IPS-15b (cell line): ENCODE data around the gene VBP1.

Source experiments
- H3K27me3 ChIP-seq: one replicate; pipeline ENCODE4 v1.6.1; 2013; ENCODE audit warnings: low read length; ENCODE audit not compliant: control insufficient read depth, insufficient read depth
- H3K36me3 ChIP-seq: one replicate; pipeline ENCODE4 v1.6.1; 2013; ENCODE audit warnings: low read length; ENCODE audit not compliant: control insufficient read depth, insufficient read depth
- H3K4me1 ChIP-seq: one replicate; pipeline ENCODE4 v1.6.1; 2013; ENCODE audit warnings: mild to moderate bottlenecking, low read length; ENCODE audit not compliant: control insufficient read depth, insufficient read depth
- H3K4me3 ChIP-seq: one replicate; pipeline ENCODE4 v1.5.1; 2013; ENCODE audit warnings: low read depth, low read length
- H3K9ac ChIP-seq: one replicate; pipeline ENCODE4 v1.6.1; 2013; ENCODE audit warnings: low read depth, mild to moderate bottlenecking, low read length
- H3K9me3 ChIP-seq: one replicate; pipeline ENCODE4 v1.6.1; 2013; ENCODE audit warnings: mild to moderate bottlenecking, low read length; ENCODE audit not compliant: control insufficient read depth, insufficient read depth

The VBP1 gene

GRCh38 chrX:155225774-155226173 is 9.5 kb downstream of the VBP1 start:
- Histone ChIP-seq H3K27me3 (no peaks in the 10 kb centered on the region), H3K4me1 (no peaks in the 10 kb centered on the region), H3K9ac (no peak overlapping the region), H3K4me3 (no peak overlapping the region), H3K36me3 (peaks cover 5% of the 10 kb centered on the region), H3K9me3 (no peaks in the 10 kb centered on the region)

- H3K9ac ChIP-seq = no peak overlapping the region
- H3K9me3 ChIP-seq = no peaks in the 10 kb centered on the region
- peaks cover 5% of the 10 kb centered on the region for H3K36me3 ChIP-seq
- no peaks in the 10 kb centered on the region for H3K27me3 ChIP-seq
- no peak overlapping the region for H3K4me3 ChIP-seq
- H3K4me1 ChIP-seq = no peaks in the 10 kb centered on the region
Measured at GRCh38 chrX:155231163-155231562, 14.9 kb downstream of the VBP1 start.

DNA sequence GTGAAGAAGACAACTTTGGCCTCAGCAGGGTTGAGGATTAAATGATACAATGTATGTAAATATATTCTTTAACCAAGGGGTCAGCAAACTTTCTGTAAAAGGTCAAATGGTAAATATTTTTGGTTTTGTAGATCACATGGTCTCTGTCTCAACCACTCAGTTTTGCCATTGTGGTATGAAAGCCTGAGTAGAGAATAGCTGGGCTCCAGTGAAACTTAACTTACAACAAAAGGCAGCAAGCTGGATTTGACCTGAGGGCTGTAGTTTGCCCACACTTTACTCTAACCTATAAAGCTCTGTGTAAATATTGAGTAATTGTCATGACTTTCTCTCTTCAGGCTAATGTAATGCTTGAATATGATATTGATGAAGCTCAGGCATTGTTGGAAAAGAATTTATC is 19.6 kb downstream of the VBP1 start:
- H3K36me3 ChIP-seq = no peaks in the 10 kb centered on the region
- H3K27me3 ChIP-seq = no peaks in the 10 kb centered on the region
- no peak overlapping the region for H3K9ac ChIP-seq
- H3K4me3 ChIP-seq = no peak overlapping the region
- no peaks in the 10 kb centered on the region for H3K9me3 ChIP-seq
- H3K4me1 ChIP-seq = no peaks in the 10 kb centered on the region

DNA sequence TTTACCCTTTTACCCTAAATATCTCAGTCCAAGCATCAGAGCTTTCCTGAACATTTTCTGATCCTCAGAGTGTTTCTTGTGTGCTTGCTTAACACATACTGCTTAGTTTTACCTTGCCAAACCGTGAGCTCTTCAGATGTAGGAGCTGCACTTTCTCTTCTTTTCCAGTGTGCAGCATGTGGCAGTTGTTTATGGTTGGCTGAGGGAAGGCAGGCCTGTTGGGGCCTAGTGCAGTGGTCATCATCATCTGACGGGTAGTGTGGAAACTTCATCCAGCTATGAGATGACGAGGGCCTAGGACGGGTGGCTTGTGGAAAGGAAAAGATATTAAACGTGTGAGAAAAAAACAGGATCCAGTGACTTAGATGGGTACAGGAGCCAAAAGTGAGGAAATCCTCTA is 21.5 kb downstream of the VBP1 start:
- no peaks in the 10 kb centered on the region for H3K4me1 ChIP-seq
- H3K36me3 ChIP-seq = no peaks in the 10 kb centered on the region
- H3K9ac ChIP-seq = no peak overlapping the region
- no peaks in the 10 kb centered on the region for H3K27me3 ChIP-seq
- no peak overlapping the region for H3K4me3 ChIP-seq
- no peaks in the 10 kb centered on the region for H3K9me3 ChIP-seq

DNA sequence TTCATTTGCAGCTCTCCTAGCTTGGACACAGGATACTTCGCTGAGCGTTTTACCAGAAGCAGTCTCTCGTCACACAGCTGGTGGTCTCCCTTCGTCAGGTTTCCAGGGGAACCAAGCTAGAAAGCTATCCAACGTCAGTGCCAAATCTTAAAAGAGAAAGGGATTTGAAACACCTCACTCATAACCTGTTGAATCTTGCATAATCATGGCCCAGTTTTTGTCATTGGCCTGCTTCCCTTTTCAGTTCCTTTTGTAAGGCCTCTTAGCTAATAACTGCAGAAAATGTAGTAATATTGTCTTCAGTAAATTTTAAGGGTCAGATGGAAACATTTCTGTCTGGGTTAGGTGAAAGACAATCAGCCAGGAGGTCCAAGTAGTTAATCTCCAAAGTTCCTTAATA is 26.0 kb downstream of the VBP1 start:
- H3K27me3 ChIP-seq = no peaks in the 10 kb centered on the region
- no peaks in the 10 kb centered on the region for H3K36me3 ChIP-seq
- no peak overlapping the region for H3K4me3 ChIP-seq
- no peaks in the 10 kb centered on the region for H3K4me1 ChIP-seq
- H3K9me3 ChIP-seq = no peaks in the 10 kb centered on the region
- no peak overlapping the region for H3K9ac ChIP-seq

DNA sequence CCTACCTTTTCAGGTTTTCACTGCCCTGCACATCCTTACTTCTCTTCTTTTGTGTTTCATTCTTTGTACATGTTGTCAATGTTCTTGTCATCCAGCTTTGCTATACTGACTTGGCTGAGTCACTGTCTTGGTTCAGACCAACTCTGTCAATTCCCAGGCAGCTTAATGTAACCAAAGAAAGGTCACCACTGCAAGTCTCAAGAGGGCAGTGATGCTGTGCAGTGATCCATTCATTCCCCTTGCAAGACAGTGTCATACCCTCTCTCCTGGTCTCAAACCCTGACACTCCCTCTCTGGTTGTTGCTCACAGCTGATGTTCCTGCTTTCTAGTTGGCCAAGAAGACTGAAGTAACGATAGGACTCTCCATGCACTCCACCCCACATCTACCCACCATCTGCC is 30.5 kb downstream of the VBP1 start:
- Histone ChIP-seq H3K36me3 (no peaks in the 10 kb centered on the region), H3K4me3 (no peak overlapping the region), H3K27me3 (no peaks in the 10 kb centered on the region), H3K9me3 (no peaks in the 10 kb centered on the region), H3K4me1 (no peaks in the 10 kb centered on the region), H3K9ac (no peak overlapping the region)

- no peak overlapping the region for H3K9ac ChIP-seq
- no peak overlapping the region for H3K4me3 ChIP-seq
- no peaks in the 10 kb centered on the region for H3K36me3 ChIP-seq
- H3K4me1 ChIP-seq = no peaks in the 10 kb centered on the region
- no peaks in the 10 kb centered on the region for H3K9me3 ChIP-seq
- H3K27me3 ChIP-seq = no peaks in the 10 kb centered on the region
Measured at GRCh38 chrX:155247497-155247896, 31.2 kb downstream of the VBP1 start.

- no peaks in the 10 kb centered on the region for H3K4me1 ChIP-seq
- H3K9ac ChIP-seq = no peak overlapping the region
- H3K4me3 ChIP-seq = no peak overlapping the region
- H3K27me3 ChIP-seq = no peaks in the 10 kb centered on the region
- no peaks in the 10 kb centered on the region for H3K36me3 ChIP-seq
- H3K9me3 ChIP-seq = no peaks in the 10 kb centered on the region
Measured at GRCh38 chrX:155251391-155251790, 35.1 kb downstream of the VBP1 start.

DNA sequence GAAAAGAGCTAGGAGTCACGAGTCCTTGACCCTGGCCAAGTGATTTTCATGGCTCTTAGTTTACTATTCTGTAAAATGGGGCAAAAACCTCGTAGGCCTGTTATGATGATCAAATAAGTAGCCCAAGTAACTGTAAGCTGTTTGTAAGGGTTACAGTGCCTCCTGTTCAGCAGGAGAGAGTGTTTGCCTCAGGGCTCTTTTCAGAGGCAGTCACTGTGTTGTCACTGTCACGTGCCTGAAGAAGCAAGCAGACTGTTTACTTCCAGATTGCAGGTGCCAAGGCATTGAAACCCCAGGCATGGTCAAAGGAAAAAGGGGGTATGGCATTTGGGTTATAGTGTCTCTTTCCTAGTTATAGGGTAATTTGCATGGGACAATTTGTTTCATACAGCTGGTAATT is 43.5 kb downstream of the VBP1 start:
- no peaks in the 10 kb centered on the region for H3K27me3 ChIP-seq
- no peaks in the 10 kb centered on the region for H3K36me3 ChIP-seq
- H3K4me3 ChIP-seq = no peak overlapping the region

GRCh38 chrX:155262970-155263754 is 46.9 kb downstream of the VBP1 start:
- Histone ChIP-seq H3K4me3 (peak overlapping the region; percentile 42), H3K27me3 (no peaks in the 10 kb centered on the region), H3K9ac (no peak overlapping the region)

More for the DNA sequence above, 43.5 kb downstream of the VBP1 start:
- Histone ChIP-seq H3K9ac (no peak overlapping the region), H3K4me1 (no peaks in the 10 kb centered on the region), H3K9me3 (no peaks in the 10 kb centered on the region)

DNA sequence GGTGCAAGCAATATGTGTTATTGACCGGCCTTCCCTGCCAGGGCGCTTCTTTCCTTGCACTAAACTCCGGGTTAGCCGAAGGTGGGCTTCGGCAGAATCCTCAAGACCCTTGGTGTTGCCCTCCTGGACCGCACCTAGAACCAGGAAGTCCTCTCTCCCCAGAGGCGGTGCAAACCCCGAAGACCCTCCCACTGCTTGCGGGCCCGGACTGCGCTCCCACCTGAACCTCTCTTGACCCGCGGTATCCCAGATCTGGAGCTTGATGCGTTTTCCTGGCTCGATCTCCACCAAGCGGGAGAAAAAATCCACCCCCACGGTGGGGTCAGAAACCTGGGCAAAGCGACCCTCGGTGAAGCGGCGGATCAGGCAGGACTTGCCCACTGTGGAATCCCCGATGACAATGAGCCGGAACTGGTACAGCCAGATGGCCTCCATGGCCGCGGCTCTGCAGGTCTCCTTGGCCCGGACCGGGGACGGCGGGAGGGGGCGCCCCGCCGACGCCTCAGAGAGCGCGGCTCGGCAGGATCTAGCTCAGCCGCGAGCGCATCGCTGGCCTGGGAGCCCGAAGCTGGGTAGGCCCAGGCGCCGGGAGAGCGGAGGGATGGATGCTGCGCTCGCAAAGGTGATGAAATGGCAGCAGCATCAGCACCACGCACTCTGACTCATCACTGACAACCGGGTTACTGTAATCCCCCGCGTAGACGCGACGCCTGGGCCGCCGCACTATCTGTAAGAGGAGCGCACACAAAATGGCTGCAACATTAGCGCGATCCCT is 47.8 kb downstream of the VBP1 start, which contains the start of gene RAB39B:
RAB39B (minus strand) TSS at position 638 of the 775 bp plus-strand sequence; CDS start at position 435, 203 bp downstream.
- Histone ChIP-seq H3K9me3 (no peaks in the 10 kb centered on the region), H3K4me1 (no peaks in the 10 kb centered on the region), H3K9ac (no peak within 1 kb of the TSS), H3K27me3 (no peaks in the 10 kb centered on the region), H3K36me3 (no peaks in the 10 kb centered on the region), H3K4me3 (peak within 1 kb of the TSS; percentile 42)

More at GRCh38 chrX:155262970-155263754, 46.9 kb downstream of the VBP1 start:
- Histone ChIP-seq H3K4me1 (no peaks in the 10 kb centered on the region), H3K36me3 (no peaks in the 10 kb centered on the region), H3K9me3 (no peaks in the 10 kb centered on the region)

- no peaks in the 10 kb centered on the region for H3K4me1 ChIP-seq
Measured at GRCh38 chrX:155266439-155266838, 50.2 kb downstream of the VBP1 start.

More at GRCh38 chrX:155266439-155266838, 50.2 kb downstream of the VBP1 start:
- no peaks in the 10 kb centered on the region for H3K27me3 ChIP-seq
- no peak overlapping the region for H3K9ac ChIP-seq
- H3K9me3 ChIP-seq = no peaks in the 10 kb centered on the region
- H3K4me3 ChIP-seq = no peak overlapping the region
- H3K36me3 ChIP-seq = no peaks in the 10 kb centered on the region
